ENCODE data around the gene ARHGDIA. TPM values are rescaled to one million over a fixed set of nuclear protein-coding genes. Genes with fewer than 3 reads are reported as not detected.

The ARHGDIA gene
- total and polyA plus RNA-seq, 2 of the 8 experiments (the other 6 are each of a cell fraction or from before 2014, with no cell fraction given): 62.4 to 217 TPM

DNA sequence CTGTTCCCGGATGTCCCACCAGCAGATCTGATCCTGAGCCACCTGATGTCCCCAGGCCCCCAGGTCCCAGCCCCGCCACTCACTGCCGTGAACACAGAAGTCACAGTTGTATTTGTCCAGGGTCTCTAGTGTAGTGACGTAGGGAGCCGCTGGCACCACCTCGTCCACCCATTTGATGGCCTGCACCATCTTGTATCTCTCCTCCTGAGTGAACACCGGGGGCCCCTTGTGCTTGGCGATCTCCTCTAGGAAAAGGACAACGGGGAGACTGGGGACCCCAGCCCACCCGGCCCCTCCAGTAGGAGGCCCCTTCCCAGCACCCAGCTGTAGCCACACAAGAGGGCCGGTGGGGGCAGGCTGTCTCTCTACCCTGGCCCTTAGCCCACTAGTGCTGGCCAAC, 37.7 kb upstream of the ARHGDIA start:
- Histone ChIP-seq H2BK20ac (ENCODE audit: low read length) (no peak overlapping the region), H3K27me3 (replicated peaks in 1 of 4; ENCODE audit: control insufficient read depth in 3 of 4, extremely low read depth in 1 of 4, insufficient read depth in 3 of 4, low read length in 3 of 4) (peaks cover 0 to 4% (median 2%) of the 10 kb centered on the region in 4 experiments; a peak in 2 of 7 replicates), H3K36me3 (ENCODE audit: control insufficient read depth in 2 of 4, insufficient read depth in 4 of 4, low read length in 3 of 4) (peaks cover 6 to 10% (median 8%) of the 10 kb centered on the region in 4 experiments), H3K23me2 (ENCODE audit: low read depth, low read length) (peaks cover 6% of the 10 kb centered on the region; the same call in 1 of the 2 replicates), H3K56ac (replicated peaks; ENCODE audit: insufficient read length, low read depth, low read length) (no peak overlapping the region), H4K5ac (ENCODE audit: insufficient read length, low read depth, low read length) (no peak overlapping the region), H3K79me2 (ENCODE audit: control insufficient read depth in 1 of 2, insufficient read depth in 2 of 2, low read length in 2 of 2) (no peaks in the 10 kb centered on the region), H3K4me1 (replicated peaks in 1 of 4; ENCODE audit: control insufficient read depth in 3 of 4, insufficient read depth in 4 of 4, low read length in 3 of 4) (peaks cover 0 to 10% (median 5%) of the 10 kb centered on the region in 4 experiments; a peak in 3 of 7 replicates), H3K18ac (ENCODE audit: extremely low read depth, low read length) (no peak overlapping the region), H3K14ac (ENCODE audit: insufficient read length) (no peak overlapping the region), H2AFZ (ENCODE audit: low read length) (no peak overlapping the region), H3K4ac (replicated peaks; ENCODE audit: insufficient read length, low read depth, low read length) (no peak overlapping the region), H2BK5ac (ENCODE audit: low read depth, low read length) (no peak overlapping the region), H3K4me2 (ENCODE audit: insufficient read depth in 1 of 2, low read depth in 2 of 2, low read length in 2 of 2) (no peak overlapping the region), H3K27ac (ENCODE audit: low read depth, low read length) (no peak overlapping the region), H3K4me3 (ENCODE audit: extremely low read depth in 1 of 4, insufficient read depth in 2 of 4, low read depth in 3 of 4, low read length in 4 of 4) (no peak overlapping the region), H3K23ac (ENCODE audit: insufficient read length) (no peak overlapping the region), H4K20me1 (replicated peaks in 1 of 2; ENCODE audit: control insufficient read depth in 1 of 2, insufficient read depth in 2 of 2, low read length in 2 of 2) (peaks cover 3 to 30% of the 10 kb centered on the region in 2 experiments), H2BK12ac (ENCODE audit: low read depth, low read length) (no peak overlapping the region), H2BK15ac (ENCODE audit: low read length) (no peak overlapping the region), H3K9me3 (ENCODE audit: insufficient read depth in 2 of 2, low read depth in 1 of 2, low read length in 1 of 2) (no peaks in the 10 kb centered on the region), H3K9ac (replicated peaks in 1 of 4; ENCODE audit: extremely low read depth in 1 of 4, low read depth in 3 of 4, low read length in 3 of 4) (no peak overlapping the region), H2AK5ac (ENCODE audit: low read depth, low read length) (no peak overlapping the region), H3K79me1 (ENCODE audit: low read depth, low read length) (peaks cover 2% of the 10 kb centered on the region; the same call in 1 of the 2 replicates), H4K91ac (replicated peaks; ENCODE audit: insufficient read length, low read length) (no peak overlapping the region), H4K8ac (ENCODE audit: extremely low read depth, insufficient read depth, low read length) (no peak overlapping the region; the same call in 1 of the 2 replicates), H2BK120ac (replicated peaks; ENCODE audit: low read depth, low read length) (no peak overlapping the region)
- DNase-seq (ENCODE audit: low read depth in 1 of 2, low spot score in 2 of 2) (no peak), FAIRE-seq (no peak)
- ChIA-PET CTCF (ENCODE audit: partially characterized antibody) (interaction anchor here (0.9 to 1.0 kb wide), 2 partner anchors 16 to 122 kb away, joined by 3 to 5 read pairs; no protein-coding TSS in a partner anchor), POLR2A (ENCODE audit: partially characterized antibody) (interaction anchor here (1.0 to 2.8 kb wide), 5 partner anchors 8 to 39 kb away, joined by 3 to 13 read pairs (median 4); partner anchors contain the start of gene SIRT7)
- WGBS, 2 experiments (ENCODE audit: extremely low coverage in 1 of 2, insufficient coverage in 1 of 2, insufficient read length in 1 of 2, insufficient replicate concordance in 2 of 2, low coverage in 1 of 2, low lambda C conversion rate in 2 of 2, missing lambda C conversion rate in 1 of 2): 93% methylated on average over 9 of the region's 11 CpGs; no CpG with 5 or more reads in 1 of the 2 experiments
- TF ChIP-seq CHD2 (IDR thresholded peaks at IDR 0.05; ENCODE audit: low read length) (no peak), SP1 (IDR thresholded peaks at IDR 0.05; ENCODE audit: low read depth, low read length) (no peak), CTBP2 (IDR thresholded peaks at IDR 0.05; ENCODE audit: borderline replicate concordance, insufficient read depth, insufficient read length, low read length) (no peak), EP300 (IDR thresholded peaks at IDR 0.05; ENCODE audit: borderline replicate concordance in 1 of 2, low read depth in 2 of 2, low read length in 2 of 2) (no peak), SUZ12 (IDR thresholded peaks at IDR 0.05; ENCODE audit: low read length) (no peak), TEAD4 (IDR thresholded peaks at IDR 0.05; ENCODE audit: low read depth, low read length) (no peak), POLR2AphosphoS5 (IDR thresholded peaks at IDR 0.05; ENCODE audit: low read depth, low read length) (no peak), RBBP5 (IDR thresholded peaks at IDR 0.05; ENCODE audit: borderline replicate concordance, low read depth, low read length) (no peak), RAD21 (IDR thresholded peaks at IDR 0.05 in 1 of 2, conservative IDR thresholded peaks at IDR 0.05 in 1 of 2; ENCODE audit: low read depth in 2 of 2, low read length in 2 of 2) (no peak), KDM1A (IDR thresholded peaks at IDR 0.05; ENCODE audit: borderline replicate concordance, low read length) (no peak), SIRT6 (IDR thresholded peaks at IDR 0.05; ENCODE audit: low read length) (no peak)
- TF ChIP-seq, protein P1, sequence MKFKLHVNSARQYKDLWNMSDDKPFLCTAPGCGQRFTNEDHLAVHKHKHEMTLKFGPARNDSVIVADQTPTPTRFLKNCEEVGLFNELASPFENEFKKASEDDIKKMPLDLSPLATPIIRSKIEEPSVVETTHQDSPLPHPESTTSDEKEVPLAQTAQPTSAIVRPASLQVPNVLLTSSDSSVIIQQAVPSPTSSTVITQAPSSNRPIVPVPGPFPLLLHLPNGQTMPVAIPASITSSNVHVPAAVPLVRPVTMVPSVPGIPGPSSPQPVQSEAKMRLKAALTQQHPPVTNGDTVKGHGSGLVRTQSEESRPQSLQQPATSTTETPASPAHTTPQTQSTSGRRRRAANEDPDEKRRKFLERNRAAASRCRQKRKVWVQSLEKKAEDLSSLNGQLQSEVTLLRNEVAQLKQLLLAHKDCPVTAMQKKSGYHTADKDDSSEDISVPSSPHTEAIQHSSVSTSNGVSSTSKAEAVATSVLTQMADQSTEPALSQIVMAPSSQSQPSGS (IDR thresholded peaks at IDR 0.05; ENCODE audit: low read length): no peak
